H1 (cell line): ENCODE results near the gene PALM3. TPM values are rescaled to one million over a fixed set of nuclear protein-coding genes. Genes with fewer than 3 reads are reported as not detected.

Experiments used
- CTCF ChIA-PET: fragments of 300-600 bp; sonication (Branson Sonifier 250); formaldehyde crosslinking; loops from one replicate; lab custom pipeline; 2021; ENCODE audit not compliant: partially characterized antibody; lab: Charles Lee
- POLR2A ChIA-PET: fragments of 300-600 bp; sonication (Branson Sonifier 250); formaldehyde crosslinking; loops from one replicate; lab custom pipeline; 2021; ENCODE audit warnings: inconsistent platforms; ENCODE audit not compliant: partially characterized antibody; lab: Charles Lee
- DNase-seq, 2 experiments: peaks; one replicate each; pipeline versions ENCODE4 v3.0.0 to v3.0.0-alpha.2; 2010 to 2022; ENCODE audit warnings: low spot score in 2 of 2, low read depth in 1 of 2, mixed read lengths in 1 of 2
- FAIRE-seq: peaks from 2 replicates; lab custom pipeline; 2011; peaks lifted over from hg19 to GRCh38; lab: Jason Lieb, UNC
- H2AFZ ChIP-seq: 2 replicates; pipeline ENCODE4 v1.8.1; 2012; ENCODE audit warnings: low read length, inconsistent platforms
- H2AK5ac ChIP-seq: 2 replicates; pipeline ENCODE4 v1.6.1; 2013; ENCODE audit warnings: low read depth, low read length
- H2BK120ac ChIP-seq: replicated peaks from 2 replicates; pipeline ENCODE3; 2013; ENCODE audit warnings: low read depth, low read length, inconsistent platforms
- H2BK12ac ChIP-seq: 2 replicates; pipeline ENCODE4 v1.6.1; 2013; ENCODE audit warnings: low read depth, low read length
- H2BK15ac ChIP-seq: 2 replicates; pipeline ENCODE4 v1.6.1; 2013; ENCODE audit warnings: low read length
- H2BK20ac ChIP-seq: 2 replicates; pipeline ENCODE4 v1.6.1; 2013; ENCODE audit warnings: low read length
- H2BK5ac ChIP-seq: 2 replicates; pipeline ENCODE4 v1.6.1; 2013; ENCODE audit warnings: low read depth, low read length
- H3K14ac ChIP-seq: 2 replicates; pipeline ENCODE4 v1.6.1; 2013; ENCODE audit warnings: inconsistent platforms; ENCODE audit not compliant: insufficient read length
- H3K18ac ChIP-seq: 2 replicates; pipeline ENCODE4 v1.6.1; 2013; ENCODE audit warnings: low read length; ENCODE audit errors: extremely low read depth
- H3K23ac ChIP-seq: 2 replicates; pipeline ENCODE4 v1.6.1; 2013; ENCODE audit warnings: inconsistent platforms; ENCODE audit not compliant: insufficient read length
- H3K23me2 ChIP-seq: 2 replicates; pipeline ENCODE4 v1.6.1; 2013; ENCODE audit warnings: low read depth, low read length
- H3K27ac ChIP-seq: 2 replicates; pipeline ENCODE4 v1.6.1; 2011; ENCODE audit warnings: low read depth, low read length, inconsistent platforms
- H3K27me3 ChIP-seq, 4 experiments: replicated peaks in 1 of 4; 1 replicate in 1 of 4; 2 replicates in 3 of 4; pipeline versions ENCODE4 v1.6.1 to v1.8.1; 2011 to 2013; ENCODE audit warnings: low read length in 3 of 4, mild to moderate bottlenecking in 3 of 4, inconsistent platforms in 2 of 4, mixed read lengths in 2 of 4, moderate library complexity in 1 of 4; ENCODE audit not compliant: control insufficient read depth in 3 of 4, insufficient read depth in 3 of 4; ENCODE audit errors: extremely low read depth in 1 of 4
- H3K36me3 ChIP-seq, 4 experiments: 2 replicates each; pipeline versions ENCODE4 v1.6.1 to v1.8.1; 2011 to 2013; ENCODE audit warnings: mild to moderate bottlenecking in 4 of 4, low read length in 3 of 4, moderate library complexity in 2 of 4, control low read depth in 1 of 4, inconsistent platforms in 1 of 4; ENCODE audit not compliant: insufficient read depth in 4 of 4, control insufficient read depth in 2 of 4
- H3K4ac ChIP-seq: replicated peaks from 2 replicates; pipeline ENCODE3; 2013; ENCODE audit warnings: low read length, low read depth, mixed read lengths, inconsistent platforms; ENCODE audit not compliant: insufficient read length
- H3K4me1 ChIP-seq, 4 experiments: replicated peaks in 1 of 4; 1 replicate in 1 of 4; 2 replicates in 3 of 4; pipeline versions ENCODE4 v1.6.1 to v1.8.1; 2011 to 2013; ENCODE audit warnings: low read length in 3 of 4, inconsistent platforms in 2 of 4, mixed read lengths in 1 of 4; ENCODE audit not compliant: insufficient read depth in 4 of 4, control insufficient read depth in 3 of 4
- H3K4me2 ChIP-seq, 2 experiments: 2 replicates each; pipeline versions ENCODE4 v1.6.1 to v1.8.1; 2011 to 2013; ENCODE audit warnings: low read depth in 2 of 2, low read length in 2 of 2, control low read depth in 1 of 2, inconsistent platforms in 1 of 2, mild to moderate bottlenecking in 1 of 2; ENCODE audit not compliant: insufficient read depth in 1 of 2
- H3K4me3 ChIP-seq, 4 experiments: fragments of 200-600, 300-600 bp in 1 of 4; sonication (generic), shearing (Covaris generic), sonication (Bioruptor Twin) in 1 of 4; 2 replicates each; pipeline versions ENCODE4 v1.5.1 to v1.8.1; 2011 to 2016; ENCODE audit warnings: low read length in 4 of 4, low read depth in 3 of 4, control low read depth in 2 of 4, inconsistent platforms in 2 of 4, mild to moderate bottlenecking in 2 of 4, mixed read lengths in 1 of 4, moderate library complexity in 1 of 4; ENCODE audit not compliant: insufficient read depth in 2 of 4; ENCODE audit errors: extremely low read depth in 1 of 4
- H3K56ac ChIP-seq: replicated peaks from 2 replicates; pipeline ENCODE3; 2013; ENCODE audit warnings: low read depth, mild to moderate bottlenecking, mixed read lengths, low read length, inconsistent platforms; ENCODE audit not compliant: insufficient read length
- H3K79me1 ChIP-seq: 2 replicates; pipeline ENCODE4 v1.6.1; 2013; ENCODE audit warnings: low read depth, low read length, control low read depth
- H3K79me2 ChIP-seq, 2 experiments: 2 replicates each; pipeline versions ENCODE4 v1.6.1 to v1.8.1; 2012 to 2013; ENCODE audit warnings: low read length in 2 of 2, mild to moderate bottlenecking in 2 of 2, inconsistent platforms in 1 of 2; ENCODE audit not compliant: insufficient read depth in 2 of 2, control insufficient read depth in 1 of 2
- H3K9ac ChIP-seq, 4 experiments: replicated peaks in 1 of 4; 1 replicate in 1 of 4; 2 replicates in 3 of 4; pipeline versions ENCODE4 v1.6.1 to v1.8.1; 2011 to 2013; ENCODE audit warnings: low read depth in 3 of 4, low read length in 3 of 4, control low read depth in 2 of 4, mild to moderate bottlenecking in 2 of 4, moderate library complexity in 2 of 4, inconsistent platforms in 1 of 4; ENCODE audit errors: extremely low read depth in 1 of 4
- H3K9me3 ChIP-seq, 2 experiments: 2 replicates each; pipeline versions ENCODE4 v1.6.1 to v1.8.1; 2012 to 2013; ENCODE audit warnings: mild to moderate bottlenecking in 2 of 2, moderate library complexity in 2 of 2, control low read depth in 1 of 2, inconsistent platforms in 1 of 2, low read depth in 1 of 2, low read length in 1 of 2, mixed read lengths in 1 of 2; ENCODE audit not compliant: insufficient read depth in 2 of 2
- H4K20me1 ChIP-seq, 2 experiments: replicated peaks in 1 of 2; 2 replicates each; pipeline versions ENCODE3 to v1.8.1; 2011 to 2013; ENCODE audit warnings: inconsistent platforms in 2 of 2, low read length in 2 of 2, mild to moderate bottlenecking in 1 of 2; ENCODE audit not compliant: insufficient read depth in 2 of 2, control insufficient read depth in 1 of 2
- H4K5ac ChIP-seq: 2 replicates; pipeline ENCODE4 v1.6.1; 2013; ENCODE audit warnings: low read length, low read depth, mixed read lengths, inconsistent platforms; ENCODE audit not compliant: insufficient read length
- H4K8ac ChIP-seq: 2 replicates; pipeline ENCODE4 v1.8.0; 2013; ENCODE audit warnings: mild to moderate bottlenecking, moderate library complexity, low read length, inconsistent platforms; ENCODE audit not compliant: insufficient read depth; ENCODE audit errors: extremely low read depth
- H4K91ac ChIP-seq: replicated peaks from 2 replicates; pipeline ENCODE3; 2013; ENCODE audit warnings: low read length, mixed read lengths, inconsistent platforms; ENCODE audit not compliant: insufficient read length
- BCL11A ChIP-seq, 2 experiments: IDR thresholded peaks; one replicate each; pipeline ENCODE4 v1.6.1; 2011; ENCODE audit warnings: low read depth in 2 of 2, low read length in 2 of 2, mild to moderate bottlenecking in 2 of 2
- BRCA1 ChIP-seq: IDR thresholded peaks from 2 replicates; pipeline ENCODE4 v1.6.1; 2012; ENCODE audit warnings: low read depth, low read length, improper control_type of control experiment
- CBX8 ChIP-seq: fragments of 300-800, 300-1000 bp; sonication (generic); IDR thresholded peaks from 2 replicates; pipeline ENCODE4 v1.7.1; 2016; ENCODE audit warnings: low read depth, low read length, borderline replicate concordance
- EP300 ChIP-seq, 2 experiments: IDR thresholded peaks; 1 replicate in 1 of 2; 2 replicates in 1 of 2; pipeline ENCODE4 v1.6.1; 2011 to 2012; ENCODE audit warnings: low read depth in 2 of 2, low read length in 2 of 2, mild to moderate bottlenecking in 2 of 2, borderline replicate concordance in 1 of 2, inconsistent platforms in 1 of 2, moderate library complexity in 1 of 2
- KDM4A ChIP-seq: IDR thresholded peaks from one replicate; pipeline ENCODE4 v1.7.1; 2012; ENCODE audit warnings: low read depth, mild to moderate bottlenecking, moderate library complexity, low read length, inconsistent platforms; ENCODE audit not compliant: severe bottlenecking
- MAFK ChIP-seq: IDR thresholded peaks from 2 replicates; pipeline ENCODE4 v1.6.1; 2012; ENCODE audit warnings: low read depth, mild to moderate bottlenecking, improper control_type of control experiment, low read length
- PHF8 ChIP-seq: fragments of 200-600 bp; sonication (generic); conservative IDR thresholded peaks from 2 replicates; pipeline ENCODE4 v1.7.1; 2012; ENCODE audit warnings: low read depth, mild to moderate bottlenecking, inconsistent platforms, low read length, moderate library complexity
- RFX5 ChIP-seq: IDR thresholded peaks from 2 replicates; pipeline ENCODE4 v1.6.1; 2011; ENCODE audit warnings: low read depth, low read length, improper control_type of control experiment, borderline replicate concordance
- SIN3A ChIP-seq, 2 experiments: IDR thresholded peaks in 1 of 2; conservative IDR thresholded peaks in 1 of 2; 2 replicates each; pipeline ENCODE4 v1.6.1; 2011 to 2012; ENCODE audit warnings: low read length in 2 of 2, improper control_type of control experiment in 1 of 2, low read depth in 1 of 2, mild to moderate bottlenecking in 1 of 2
- TAF1 ChIP-seq: IDR thresholded peaks from 2 replicates; pipeline ENCODE4 v1.6.1; 2011; ENCODE audit warnings: mild to moderate bottlenecking, low read depth, low read length
- TAF7 ChIP-seq: optimal IDR thresholded peaks from 2 replicates; pipeline ENCODE3; 2011; ENCODE audit warnings: low read depth, mild to moderate bottlenecking, inconsistent platforms, low read length, moderate library complexity, borderline replicate concordance
- TEAD4 ChIP-seq: IDR thresholded peaks from 2 replicates; pipeline ENCODE4 v1.6.1; 2012; ENCODE audit warnings: low read depth, low read length, inconsistent platforms, mixed read lengths
- WGBS, 2 experiments: shearing (Covaris generic) in 1 of 2; methylation state at CpG; one replicate each; pipeline versions ENCODE4 v1.1.6 to v1.1.7; 2013 to 2015; ENCODE audit warnings: low lambda C conversion rate in 2 of 2, mixed read lengths in 2 of 2, inconsistent platforms in 1 of 2, low coverage in 1 of 2, missing lambda C conversion rate in 1 of 2; ENCODE audit not compliant: insufficient replicate concordance in 2 of 2, insufficient coverage in 1 of 2, insufficient read length in 1 of 2; ENCODE audit errors: extremely low coverage in 1 of 2, missing lambda C conversion rate in 1 of 2; 5-methylcytosine and 5-hydroxymethylcytosine counted together
- polyA plus RNA-seq, 7 experiments: library from polyadenylated mRNA; depleted of rRNA in 3 of 7; stranded (reverse) in 5 of 7; unstranded in 2 of 7; fragments of >200 nt in 5 of 7; fragments of 200-250 nt in 2 of 7; gene quantifications; 1 replicate in 5 of 7; 2 replicates in 1 of 7; 4 replicates in 1 of 7; pipeline versions ENCODE4 v1.2.1 to v1.2.3, GENCODE V29; 2011 to 2013; ENCODE audit warnings: missing spikeins in 2 of 7, mixed read lengths in 2 of 7
- total RNA-seq: library from RNA; stranded (reverse); fragmentation: NEBNext Ultra II Directional; extraction: Animal tissue kit (Norgen Biotek cat#: 25700); gene quantifications from 2 replicates; pipeline ENCODE4 v1.2.1, GENCODE V29; 2021
- TF ChIP-seq, protein P1 (sequence below): IDR thresholded peaks from 2 replicates; pipeline ENCODE4 v1.6.1; 2011; ENCODE audit warnings: low read depth, mild to moderate bottlenecking, low read length; ENCODE audit not compliant: insufficient read depth

The PALM3 gene
- total and polyA plus RNA-seq, 2 of the 8 experiments (the other 6 are each of a cell fraction or from before 2014, with no cell fraction given) = 5.8 to 31.3 TPM

DNA sequence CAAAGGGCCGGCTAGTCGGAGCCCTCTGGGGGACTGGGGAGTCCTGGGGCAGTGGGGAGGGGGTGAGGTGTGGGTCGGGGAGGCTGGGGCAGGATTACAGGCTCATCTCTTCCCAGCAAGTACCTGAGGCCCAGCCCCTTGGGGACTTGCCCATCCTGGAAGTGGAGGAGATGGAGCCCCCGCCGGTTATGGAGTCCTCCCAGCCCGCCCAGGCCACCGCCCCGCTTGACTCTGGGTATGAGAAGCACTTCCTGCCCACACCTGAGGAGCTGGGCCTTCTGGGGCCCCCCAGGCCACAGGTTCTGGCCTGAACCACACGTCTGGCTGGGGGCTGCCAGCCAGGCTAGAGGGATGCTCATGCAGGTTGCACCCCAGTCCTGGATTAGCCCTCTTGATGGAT lies 9.9 kb downstream of the PALM3 start:
- H3K36me3 ChIP-seq = no peaks in the 10 kb centered on the region
- H3K27ac ChIP-seq = no peak overlapping the region
- H3K27me3 ChIP-seq = peaks cover 0 to 2% (median 0%) of the 10 kb centered on the region in 4 experiments; a peak in 1 of 7 replicates
- no peak overlapping the region for H2BK5ac ChIP-seq
- H3K9me3 ChIP-seq = no peaks in the 10 kb centered on the region; a peak in 1 of 4 replicates
- no peak overlapping the region for H3K23ac ChIP-seq
- H3K4ac ChIP-seq = no peak overlapping the region
- H3K79me2 ChIP-seq = no peaks in the 10 kb centered on the region
- H4K91ac ChIP-seq = no peak overlapping the region
- no peak overlapping the region for H3K9ac ChIP-seq
- no peak overlapping the region for H4K8ac ChIP-seq
- H3K4me3 ChIP-seq = no peak overlapping the region
- POLR2A ChIA-PET = interaction anchor here (0.9 kb wide), 1 partner anchor 85 kb away, joined by 3 read pairs; the partner anchor contains the start of gene ASF1B
- H2BK20ac ChIP-seq = no peak overlapping the region
- no peak overlapping the region for H2BK120ac ChIP-seq
- no peaks in the 10 kb centered on the region for H4K20me1 ChIP-seq
- H3K79me1 ChIP-seq = no peaks in the 10 kb centered on the region
- no peak overlapping the region for H3K18ac ChIP-seq
- no peak overlapping the region for H2AK5ac ChIP-seq
- H3K56ac ChIP-seq = no peak overlapping the region
- H3K4me1 ChIP-seq = peaks cover 0 to 3% (median under 1%) of the 10 kb centered on the region in 4 experiments; a peak in 2 of 7 replicates
- no peak overlapping the region for H4K5ac ChIP-seq
- no peak overlapping the region for H2AFZ ChIP-seq
- peaks cover 2% of the 10 kb centered on the region; the same call in 1 of the 2 replicates for H3K23me2 ChIP-seq
- DNase-seq = no peak
- no peak overlapping the region for H2BK15ac ChIP-seq
- FAIRE-seq = no peak
- WGBS, 2 experiments = 93% methylated on average over 6 of the region's 9 CpGs; no CpG with 5 or more reads in 1 of the 2 experiments
- no peak overlapping the region for H2BK12ac ChIP-seq
- no peak overlapping the region for H3K14ac ChIP-seq
- H3K4me2 ChIP-seq = no peak overlapping the region
- CTCF ChIA-PET = interaction anchor here (0.9 to 9.9 kb wide), 8 partner anchors 9 to 173 kb away, joined by 3 to 77 read pairs (median 6); partner anchors contain the start of genes IL27RA, MISP3 and PALM3
- no peak for TF ChIP-seq BRCA1
- TF ChIP-seq, protein P1, sequence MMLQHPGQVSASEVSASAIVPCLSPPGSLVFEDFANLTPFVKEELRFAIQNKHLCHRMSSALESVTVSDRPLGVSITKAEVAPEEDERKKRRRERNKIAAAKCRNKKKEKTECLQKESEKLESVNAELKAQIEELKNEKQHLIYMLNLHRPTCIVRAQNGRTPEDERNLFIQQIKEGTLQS = no peak
- no peak for TF ChIP-seq CBX8
- TF ChIP-seq TEAD4 = no peak
- TF ChIP-seq RFX5 = no peak
- TF ChIP-seq BCL11A (IDR thresholded peaks at IDR 0.05; ENCODE audit: low read depth in 2 of 2, low read length in 2 of 2) = no peak
- no peak for TF ChIP-seq KDM4A
- no peak for TF ChIP-seq TAF7
- TF ChIP-seq SIN3A (conservative IDR thresholded peaks at IDR 0.05 in 1 of 2, IDR thresholded peaks at IDR 0.05 in 1 of 2; ENCODE audit: low read depth in 1 of 2, low read length in 2 of 2) = no peak
- no peak for TF ChIP-seq TAF1
- no peak for TF ChIP-seq PHF8
- TF ChIP-seq MAFK = no peak
- TF ChIP-seq EP300 (IDR thresholded peaks at IDR 0.05; ENCODE audit: borderline replicate concordance in 1 of 2, low read depth in 2 of 2, low read length in 2 of 2) = no peak
